Progenitor cell of endocrine pancreas (in vitro differentiated cells): Measurements from ENCODE around the gene DUOX1. TPM values are rescaled to one million over a fixed set of nuclear protein-coding genes. Genes with fewer than 3 reads are reported as not detected.
A peak's percentile ranks its signal among the peaks of the same experiment; 100 is the strongest.

Source experiments
- DNase-seq: peaks from one replicate; pipeline ENCODE4 v3.0.0; 2021; ENCODE audit warnings: low spot score; ENCODE audit not compliant: unreplicated experiment
- H3K27ac Mint-ChIP-seq: 2 replicates; pipeline ENCODE4 v1.8.0; 2021; ENCODE audit warnings: mild to moderate bottlenecking, moderate library complexity, mixed read lengths
- H3K27me3 Mint-ChIP-seq: 2 replicates; pipeline ENCODE4 v1.8.0; 2021; ENCODE audit warnings: mixed read lengths
- H3K36me3 Mint-ChIP-seq: 2 replicates; pipeline ENCODE4 v1.8.0; 2022; ENCODE audit warnings: mixed read lengths; ENCODE audit not compliant: insufficient read depth
- H3K4me1 Mint-ChIP-seq: 2 replicates; pipeline ENCODE4 v1.8.0; 2021; ENCODE audit warnings: low read depth, mixed read lengths
- H3K4me3 Mint-ChIP-seq: 2 replicates; pipeline ENCODE4 v1.8.0; 2021; ENCODE audit warnings: low read depth, mild to moderate bottlenecking, moderate library complexity, mixed read lengths
- H3K9me3 Mint-ChIP-seq: 2 replicates; pipeline ENCODE4 v1.8.0; 2021; ENCODE audit warnings: low read depth, mixed read lengths
- total RNA-seq: library from RNA; stranded (reverse); gene quantifications from 2 replicates; pipeline ENCODE4 v1.2.1, GENCODE V29; 2021
- TF ChIP-seq, protein P1 (sequence below): fragments of 200-600 bp; sonication (generic); IDR thresholded peaks from one replicate; pipeline ENCODE4 v1.5.0; 2021; ENCODE audit warnings: antibody characterized with exemption, mild to moderate bottlenecking; ENCODE audit not compliant: unreplicated experiment

The DUOX1 gene
- total RNA-seq, 1 donor from 2014 or later, result 1.4 TPM

DNA sequence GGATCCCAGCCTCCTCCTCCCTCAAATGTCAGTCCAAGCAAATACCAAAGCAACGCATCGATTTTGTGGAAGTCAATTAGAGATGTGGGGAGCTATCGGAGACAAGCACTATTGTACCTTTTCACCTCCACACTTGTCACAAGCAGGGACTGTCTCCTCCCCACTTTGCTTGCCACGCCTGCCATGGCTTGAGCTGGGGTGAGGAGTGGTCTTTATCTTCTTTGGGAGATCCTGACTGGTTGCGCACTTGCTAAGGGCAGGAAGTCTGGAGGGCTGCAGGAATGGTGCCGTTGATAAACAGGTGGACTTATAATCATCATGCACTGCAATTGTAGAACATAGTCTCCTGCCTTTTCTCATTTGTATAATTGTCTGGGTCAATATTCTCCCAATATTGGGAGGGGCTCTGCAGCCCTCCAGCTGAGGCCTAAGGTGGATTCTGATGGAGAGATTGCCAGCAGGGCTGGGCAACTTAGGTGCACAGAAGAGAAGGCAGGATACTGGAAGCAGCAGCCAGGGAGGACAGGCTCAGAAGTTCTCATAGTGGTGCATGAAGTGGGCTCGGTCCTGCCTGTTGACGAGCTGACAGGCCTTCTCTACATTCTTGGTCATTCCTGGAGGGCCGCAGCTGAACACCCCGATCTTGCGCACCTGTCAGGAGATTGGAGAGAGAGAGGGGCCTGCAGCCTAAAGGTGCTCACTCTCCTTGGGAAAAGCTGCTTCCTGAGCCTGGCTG lies 36.0 kb upstream of the DUOX1 start:
- Mint-ChIP-seq H3K27ac (peak overlapping the region; percentile 21), H3K4me3 (no peak overlapping the region), H3K9me3 (peaks cover 2% of the 10 kb centered on the region), H3K4me1 (peaks cover 2% of the 10 kb centered on the region), H3K27me3 (peaks cover 36% of the 10 kb centered on the region), H3K36me3 (no peaks in the 10 kb centered on the region)
- TF ChIP-seq, protein P1, sequence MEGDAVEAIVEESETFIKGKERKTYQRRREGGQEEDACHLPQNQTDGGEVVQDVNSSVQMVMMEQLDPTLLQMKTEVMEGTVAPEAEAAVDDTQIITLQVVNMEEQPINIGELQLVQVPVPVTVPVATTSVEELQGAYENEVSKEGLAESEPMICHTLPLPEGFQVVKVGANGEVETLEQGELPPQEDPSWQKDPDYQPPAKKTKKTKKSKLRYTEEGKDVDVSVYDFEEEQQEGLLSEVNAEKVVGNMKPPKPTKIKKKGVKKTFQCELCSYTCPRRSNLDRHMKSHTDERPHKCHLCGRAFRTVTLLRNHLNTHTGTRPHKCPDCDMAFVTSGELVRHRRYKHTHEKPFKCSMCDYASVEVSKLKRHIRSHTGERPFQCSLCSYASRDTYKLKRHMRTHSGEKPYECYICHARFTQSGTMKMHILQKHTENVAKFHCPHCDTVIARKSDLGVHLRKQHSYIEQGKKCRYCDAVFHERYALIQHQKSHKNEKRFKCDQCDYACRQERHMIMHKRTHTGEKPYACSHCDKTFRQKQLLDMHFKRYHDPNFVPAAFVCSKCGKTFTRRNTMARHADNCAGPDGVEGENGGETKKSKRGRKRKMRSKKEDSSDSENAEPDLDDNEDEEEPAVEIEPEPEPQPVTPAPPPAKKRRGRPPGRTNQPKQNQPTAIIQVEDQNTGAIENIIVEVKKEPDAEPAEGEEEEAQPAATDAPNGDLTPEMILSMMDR, result no peak
- no peak for DNase-seq

DNA sequence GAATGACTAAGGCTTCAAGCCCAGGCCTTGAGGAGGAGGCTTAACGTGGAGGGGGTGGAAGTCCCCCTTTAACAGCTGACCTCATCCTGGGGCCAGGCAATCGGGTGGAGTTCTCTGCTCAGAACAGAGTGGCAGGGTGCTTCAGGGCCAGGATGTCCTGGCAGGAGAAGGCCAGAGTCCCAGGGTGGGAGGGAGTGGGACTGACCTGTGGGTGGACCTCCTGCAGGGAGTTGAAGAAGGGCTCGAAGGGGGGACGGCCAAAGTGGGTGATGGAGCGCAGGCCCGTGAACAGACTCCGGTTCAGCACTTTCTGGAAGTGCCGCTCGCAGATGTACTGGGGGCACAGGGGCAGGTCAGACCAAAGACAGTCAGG lies 35.5 kb upstream of the DUOX1 start:
- Mint-ChIP-seq H3K27ac (peak overlapping the region; percentile 21), H3K4me1 (no peaks in the 10 kb centered on the region), H3K36me3 (no peaks in the 10 kb centered on the region), H3K4me3 (no peak overlapping the region), H3K9me3 (peaks cover 2% of the 10 kb centered on the region), H3K27me3 (peaks cover 38% of the 10 kb centered on the region)
- TF ChIP-seq, protein P1, result no peak
- DNase-seq, result no peak

DNA sequence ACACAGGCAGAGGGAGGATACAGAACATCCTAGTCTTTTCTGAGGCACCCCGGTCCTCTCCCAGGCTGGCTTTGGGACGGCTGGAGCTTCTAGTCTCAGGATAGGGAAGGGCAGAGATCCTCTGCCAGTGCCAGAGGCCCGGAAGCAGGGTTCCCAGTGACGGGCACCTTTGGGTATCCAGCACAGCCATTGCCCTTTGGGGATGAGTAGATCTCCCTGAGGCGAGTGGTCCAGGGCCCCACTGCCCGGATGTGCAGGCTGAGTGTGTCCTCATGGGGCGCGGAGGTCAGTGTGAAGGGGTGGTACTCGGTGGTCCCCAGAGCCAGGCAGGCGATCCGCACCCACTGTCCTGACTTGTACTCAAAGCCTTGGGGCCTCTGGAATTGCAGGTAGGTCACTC lies 34.1 kb upstream of the DUOX1 start:
- H3K27me3 Mint-ChIP-seq, result peaks cover 45% of the 10 kb centered on the region
- H3K36me3 Mint-ChIP-seq, result no peaks in the 10 kb centered on the region
- DNase-seq, result no peak
- no peak overlapping the region for H3K4me3 Mint-ChIP-seq
- peaks cover 2% of the 10 kb centered on the region for H3K9me3 Mint-ChIP-seq
- TF ChIP-seq, protein P1, result no peak
- no peak overlapping the region for H3K27ac Mint-ChIP-seq
- no peaks in the 10 kb centered on the region for H3K4me1 Mint-ChIP-seq

DNA sequence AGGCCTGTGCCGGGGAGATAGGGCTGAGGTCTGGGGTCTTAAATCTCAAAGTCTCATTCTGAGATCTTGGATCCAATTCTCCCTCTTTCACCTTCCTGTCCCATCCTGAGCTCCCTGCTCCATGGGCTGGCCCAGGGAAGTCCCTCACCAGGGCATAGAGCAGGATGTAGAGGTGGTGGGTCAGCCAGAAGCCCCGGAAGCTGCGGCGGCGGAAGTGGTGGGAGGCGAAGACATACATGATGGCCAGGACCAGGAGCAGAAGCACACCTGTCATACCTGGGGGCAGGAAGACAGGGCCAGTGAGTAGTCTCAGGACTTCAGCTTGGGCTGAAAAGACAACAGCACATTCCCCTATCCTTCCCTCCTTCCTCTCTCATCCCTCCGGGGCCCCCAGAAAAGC lies 32.3 kb upstream of the DUOX1 start:
- Mint-ChIP-seq H3K27ac (no peak overlapping the region), H3K4me1 (no peaks in the 10 kb centered on the region), H3K9me3 (peaks cover 2% of the 10 kb centered on the region), H3K4me3 (no peak overlapping the region), H3K36me3 (no peaks in the 10 kb centered on the region), H3K27me3 (peaks cover 47% of the 10 kb centered on the region)
- TF ChIP-seq, protein P1, result no peak
- no peak for DNase-seq

DNA sequence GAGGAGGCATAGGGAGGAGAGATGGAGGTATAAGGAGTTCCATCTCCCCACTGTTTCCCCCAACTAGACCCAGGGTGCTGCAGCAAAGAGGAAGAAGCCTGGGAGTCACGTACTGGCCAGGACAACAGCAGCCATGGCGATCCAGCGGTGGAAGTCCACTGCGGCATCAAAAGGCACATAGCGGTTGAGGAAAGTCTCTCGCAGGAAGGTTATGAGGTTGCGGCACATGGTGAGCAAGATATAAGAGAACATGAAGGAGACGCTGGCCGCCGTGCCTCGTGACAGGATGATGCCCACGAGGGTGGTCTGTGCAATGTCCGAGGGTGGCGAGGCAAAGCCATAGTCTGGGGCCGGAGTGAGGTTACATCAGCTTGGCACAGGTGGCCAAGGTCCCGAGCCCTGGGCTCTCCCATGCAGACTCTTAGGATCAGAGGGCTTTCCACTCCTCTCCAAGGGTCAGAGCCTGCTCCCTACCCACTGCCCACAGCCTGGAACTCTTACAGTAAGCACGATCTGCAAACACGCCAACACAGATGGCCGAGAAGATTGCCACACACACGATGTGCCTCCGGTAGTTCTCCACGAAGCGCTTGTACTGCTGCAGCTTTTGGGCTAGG lies 30.1 kb upstream of the DUOX1 start:
- no peaks in the 10 kb centered on the region for H3K9me3 Mint-ChIP-seq
- H3K4me1 Mint-ChIP-seq, result no peaks in the 10 kb centered on the region
- DNase-seq, result no peak
- H3K27me3 Mint-ChIP-seq, result peaks cover 50% of the 10 kb centered on the region
- TF ChIP-seq, protein P1, result no peak
- no peak overlapping the region for H3K4me3 Mint-ChIP-seq
- H3K27ac Mint-ChIP-seq, result no peak overlapping the region
- H3K36me3 Mint-ChIP-seq, result no peaks in the 10 kb centered on the region
